ENCODE data around the gene NOL7. TPM values are rescaled to one million over a fixed set of nuclear protein-coding genes. Genes with fewer than 3 reads are reported as not detected.

The NOL7 gene
- total and polyA plus RNA-seq, 2 of the 13 experiments (the other 11 are each of a cell fraction or from before 2014, with no cell fraction given), result 37.8 to 186 TPM

- TF ChIP-seq, protein P1, sequence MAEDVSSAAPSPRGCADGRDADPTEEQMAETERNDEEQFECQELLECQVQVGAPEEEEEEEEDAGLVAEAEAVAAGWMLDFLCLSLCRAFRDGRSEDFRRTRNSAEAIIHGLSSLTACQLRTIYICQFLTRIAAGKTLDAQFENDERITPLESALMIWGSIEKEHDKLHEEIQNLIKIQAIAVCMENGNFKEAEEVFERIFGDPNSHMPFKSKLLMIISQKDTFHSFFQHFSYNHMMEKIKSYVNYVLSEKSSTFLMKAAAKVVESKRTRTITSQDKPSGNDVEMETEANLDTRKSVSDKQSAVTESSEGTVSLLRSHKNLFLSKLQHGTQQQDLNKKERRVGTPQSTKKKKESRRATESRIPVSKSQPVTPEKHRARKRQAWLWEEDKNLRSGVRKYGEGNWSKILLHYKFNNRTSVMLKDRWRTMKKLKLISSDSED (CRISPR knock-in tag; IDR thresholded peaks at IDR 0.05), result no peak; the same call in 1 of the 2 replicates
- TF ChIP-seq YY1 (IDR thresholded peaks at IDR 0.05; ENCODE audit: insufficient read depth, insufficient replicate concordance, low read depth, low read length), result peak; percentile 49
- peak; percentile 14; the same call in 1 of the 2 replicates for TF ChIP-seq ZNF331 (CRISPR knock-in tag; IDR thresholded peaks at IDR 0.05)
- no peak for TF ChIP-seq CREBL2 (CRISPR knock-in tag; IDR thresholded peaks at IDR 0.05; ENCODE audit: borderline replicate concordance)
- TF ChIP-seq HIC2 (CRISPR knock-in tag; IDR thresholded peaks at IDR 0.05; ENCODE audit: low read depth), result no peak; the same call in none of the 2 replicates
- TF ChIP-seq ZNF83 (CRISPR knock-in tag; IDR thresholded peaks at IDR 0.05; ENCODE audit: borderline replicate concordance), result no peak; the same call in 1 of the 2 replicates
- peak; percentile 91 for TF ChIP-seq ZNF350 (CRISPR knock-in tag; IDR thresholded peaks at IDR 0.05; ENCODE audit: borderline replicate concordance, low read depth)
- TF ChIP-seq, protein P2, sequence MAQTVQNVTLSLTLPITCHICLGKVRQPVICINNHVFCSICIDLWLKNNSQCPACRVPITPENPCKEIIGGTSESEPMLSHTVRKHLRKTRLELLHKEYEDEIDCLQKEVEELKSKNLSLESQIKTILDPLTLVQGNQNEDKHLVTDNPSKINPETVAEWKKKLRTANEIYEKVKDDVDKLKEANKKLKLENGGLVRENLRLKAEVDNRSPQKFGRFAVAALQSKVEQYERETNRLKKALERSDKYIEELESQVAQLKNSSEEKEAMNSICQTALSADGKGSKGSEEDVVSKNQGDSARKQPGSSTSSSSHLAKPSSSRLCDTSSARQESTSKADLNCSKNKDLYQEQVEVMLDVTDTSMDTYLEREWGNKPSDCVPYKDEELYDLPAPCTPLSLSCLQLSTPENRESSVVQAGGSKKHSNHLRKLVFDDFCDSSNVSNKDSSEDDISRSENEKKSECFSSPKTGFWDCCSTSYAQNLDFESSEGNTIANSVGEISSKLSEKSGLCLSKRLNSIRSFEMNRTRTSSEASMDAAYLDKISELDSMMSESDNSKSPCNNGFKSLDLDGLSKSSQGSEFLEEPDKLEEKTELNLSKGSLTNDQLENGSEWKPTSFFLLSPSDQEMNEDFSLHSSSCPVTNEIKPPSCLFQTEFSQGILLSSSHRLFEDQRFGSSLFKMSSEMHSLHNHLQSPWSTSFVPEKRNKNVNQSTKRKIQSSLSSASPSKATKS (CRISPR knock-in tag; IDR thresholded peaks at IDR 0.05), result no peak; the same call in 1 of the 2 replicates
- peak; percentile 97 for TF ChIP-seq ZNF781 (CRISPR knock-in tag; IDR thresholded peaks at IDR 0.05; ENCODE audit: borderline replicate concordance, not compliant biosample characterization)
- peak; percentile 94 for TF ChIP-seq SALL1 (CRISPR knock-in tag; IDR thresholded peaks at IDR 0.05)
- peak; percentile 20 for TF ChIP-seq HBP1 (CRISPR knock-in tag; IDR thresholded peaks at IDR 0.05; ENCODE audit: low read depth)
- TF ChIP-seq KDM6A (CRISPR knock-in tag; IDR thresholded peaks at IDR 0.05; ENCODE audit: low read depth), result no peak
- TF ChIP-seq HES4 (CRISPR knock-in tag; IDR thresholded peaks at IDR 0.05; ENCODE audit: borderline replicate concordance), result peak; percentile 23; the same call in 1 of the 2 replicates
- peak; percentile 53; the same call in 1 of the 2 replicates for TF ChIP-seq STAG1 (CRISPR knock-in tag; IDR thresholded peaks at IDR 0.05)
- TF ChIP-seq SIX1 (CRISPR knock-in tag; IDR thresholded peaks at IDR 0.05; ENCODE audit: borderline replicate concordance), result peak; percentile 41; the same call in 1 of the 2 replicates
- TF ChIP-seq, protein P3, sequence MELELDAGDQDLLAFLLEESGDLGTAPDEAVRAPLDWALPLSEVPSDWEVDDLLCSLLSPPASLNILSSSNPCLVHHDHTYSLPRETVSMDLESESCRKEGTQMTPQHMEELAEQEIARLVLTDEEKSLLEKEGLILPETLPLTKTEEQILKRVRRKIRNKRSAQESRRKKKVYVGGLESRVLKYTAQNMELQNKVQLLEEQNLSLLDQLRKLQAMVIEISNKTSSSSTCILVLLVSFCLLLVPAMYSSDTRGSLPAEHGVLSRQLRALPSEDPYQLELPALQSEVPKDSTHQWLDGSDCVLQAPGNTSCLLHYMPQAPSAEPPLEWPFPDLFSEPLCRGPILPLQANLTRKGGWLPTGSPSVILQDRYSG (CRISPR knock-in tag; IDR thresholded peaks at IDR 0.05), result no peak; the same call in 1 of the 2 replicates
- no peak for TF ChIP-seq PRPF4 (IDR thresholded peaks at IDR 0.05; ENCODE audit: low read depth, low read length, poor library complexity, severe bottlenecking)
- no peak for TF ChIP-seq PREB (CRISPR knock-in tag; IDR thresholded peaks at IDR 0.05)
These were observed 40.4 kb upstream of the NOL7 start, which contains the start of gene SIRT5 (continued) for GRCh38 chr6:13574571-13575376.
